VCaP (cell line): Measurements from ENCODE around the gene AP4B1.
A peak's percentile ranks its signal among the peaks of the same experiment; 100 is the strongest.
"Not testable (repeated sequence)": the region's sequence is repeated elsewhere in the genome, so short reads cannot be mapped to it uniquely, and the experiment has no call there.

Experiments used
- H3K27ac ChIP-seq: fragments of 450-650 bp; 2 replicates; pipeline ENCODE4 v1.5.1; 2017
- CTCF ChIP-seq: fragments of 450-650 bp; conservative IDR thresholded peaks from 2 replicates; pipeline ENCODE4 v1.5.1; 2017; ENCODE audit warnings: mild to moderate bottlenecking, moderate library complexity

The AP4B1 gene

GRCh38 chr1:113904674-113905434 lies at the start of gene AP4B1, which contains the start of gene DCLRE1B:
TSS of gene AP4B1 (minus strand) at chr1:113904799. CDS start at chr1:113904717, 82 bp downstream.
TSS of gene DCLRE1B (plus strand) at chr1:113905326. CDS start at chr1:113905587, 261 bp downstream.
- peak within 1 kb of the TSS; percentile 77 for H3K27ac ChIP-seq
- peak; percentile 62 for TF ChIP-seq CTCF

- TF ChIP-seq CTCF = no peak
- H3K27ac ChIP-seq = no peak overlapping the region
These were observed 47.1 kb upstream of the AP4B1 start for GRCh38 chr1:113951719-113952118.

- no peak overlapping the region for H3K27ac ChIP-seq
- no peak for TF ChIP-seq CTCF
These were observed 46.3 kb upstream of the AP4B1 start for GRCh38 chr1:113950908-113951307.

- TF ChIP-seq CTCF = no peak; the same call in 1 of the 2 replicates
- H3K27ac ChIP-seq = no peak overlapping the region
These were observed 44.4 kb upstream of the AP4B1 start for GRCh38 chr1:113949007-113949406.

GRCh38 chr1:113948151-113948550 lies 43.6 kb upstream of the AP4B1 start:
- H3K27ac ChIP-seq = not testable (repeated sequence)

GRCh38 chr1:113947388-113948107 lies 42.9 kb upstream of the AP4B1 start:
- H3K27ac ChIP-seq = no peak overlapping the region; the same call in 1 of the 2 replicates
- TF ChIP-seq CTCF = no peak

GRCh38 chr1:113946678-113947387 lies 42.2 kb upstream of the AP4B1 start:
- H3K27ac ChIP-seq = no peak overlapping the region; the same call in 1 of the 2 replicates
- TF ChIP-seq CTCF = no peak
